Neural crest cell (in vitro differentiated cells): Measurements from ENCODE around the gene C19orf25. TPM values are rescaled to one million over a fixed set of nuclear protein-coding genes. Genes with fewer than 3 reads are reported as not detected.

Experiments
- DNase-seq: peaks from one replicate; pipeline ENCODE4 v3.0.0; 2021; ENCODE audit warnings: low read depth, mixed read lengths, low spot score
- H3K27ac Mint-ChIP-seq: one replicate; pipeline ENCODE4 v1.8.0; 2021; ENCODE audit warnings: mild to moderate bottlenecking, mixed read lengths; ENCODE audit not compliant: unreplicated experiment
- H3K27me3 Mint-ChIP-seq: 2 replicates; pipeline ENCODE4 v1.8.0; 2021; ENCODE audit warnings: low read depth, mild to moderate bottlenecking, mixed read lengths
- H3K36me3 Mint-ChIP-seq: 2 replicates; pipeline ENCODE4 v1.8.0; 2021; ENCODE audit warnings: low read depth, mild to moderate bottlenecking, mixed read lengths
- H3K4me1 Mint-ChIP-seq: 2 replicates; pipeline ENCODE4 v1.8.0; 2021; ENCODE audit warnings: mixed read lengths
- H3K4me3 Mint-ChIP-seq: one replicate; pipeline ENCODE4 v1.8.0; 2021; ENCODE audit warnings: mild to moderate bottlenecking, mixed read lengths
- H3K9me3 Mint-ChIP-seq: 2 replicates; pipeline ENCODE4 v1.8.0; 2021; ENCODE audit warnings: mixed read lengths
- total RNA-seq: library from RNA; stranded (reverse); gene quantifications from 2 replicates; pipeline ENCODE4 v1.2.1, GENCODE V29; 2021
- TF ChIP-seq, protein P1 (sequence below): fragments of 200-600 bp; sonication (generic); conservative IDR thresholded peaks from 2 replicates; pipeline ENCODE4 v1.5.0; 2021; ENCODE audit warnings: antibody characterized with exemption, mild to moderate bottlenecking

Gene C19orf25
- total RNA-seq, 1 donor from 2014 or later, result 41.5 TPM

DNA sequence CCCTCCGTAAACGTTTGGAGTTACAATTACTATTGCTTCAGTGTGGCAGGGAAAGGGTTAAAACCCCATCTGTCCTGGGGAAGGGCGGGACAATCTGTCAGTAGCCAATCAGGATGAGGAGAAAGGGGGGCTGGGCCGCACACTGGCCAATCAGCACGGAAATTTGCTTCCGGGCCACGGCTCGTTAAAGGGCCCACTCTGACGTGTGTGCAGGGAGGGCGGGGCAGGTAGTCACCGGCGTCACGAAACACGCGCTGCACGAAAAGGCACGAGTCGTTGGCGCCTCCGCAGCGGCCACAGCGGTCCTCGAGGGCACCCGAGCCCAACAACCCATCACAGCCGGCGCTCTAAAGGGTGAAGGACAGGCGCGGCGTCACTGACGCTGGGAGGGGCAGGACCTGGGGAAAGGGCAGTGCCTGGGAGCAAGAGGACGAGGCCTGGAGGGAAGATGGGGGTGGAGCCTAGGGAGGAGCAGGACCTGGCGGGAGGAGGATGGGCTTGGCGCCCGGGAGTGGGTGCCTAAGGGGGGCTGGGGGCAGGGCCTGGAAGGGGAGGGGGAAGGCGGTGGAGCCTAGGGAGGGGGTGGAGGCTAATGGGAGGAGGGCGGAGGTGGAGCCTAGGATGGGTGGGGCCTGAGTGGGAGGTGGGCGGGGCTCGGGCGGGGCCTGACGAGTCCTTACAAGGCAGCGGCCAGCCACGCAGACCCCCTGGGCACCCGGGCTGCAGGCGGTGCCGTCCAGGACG, 28.9 kb upstream of the C19orf25 start:
- Mint-ChIP-seq H3K27ac (peak overlapping the region; percentile 99), H3K27me3 (peaks cover 71% of the 10 kb centered on the region), H3K9me3 (peaks cover 2% of the 10 kb centered on the region), H3K4me1 (peaks cover 14% of the 10 kb centered on the region), H3K36me3 (no peaks in the 10 kb centered on the region), H3K4me3 (peak overlapping the region; percentile 88)
- DNase-seq, result peak; percentile 93
- TF ChIP-seq, protein P1, sequence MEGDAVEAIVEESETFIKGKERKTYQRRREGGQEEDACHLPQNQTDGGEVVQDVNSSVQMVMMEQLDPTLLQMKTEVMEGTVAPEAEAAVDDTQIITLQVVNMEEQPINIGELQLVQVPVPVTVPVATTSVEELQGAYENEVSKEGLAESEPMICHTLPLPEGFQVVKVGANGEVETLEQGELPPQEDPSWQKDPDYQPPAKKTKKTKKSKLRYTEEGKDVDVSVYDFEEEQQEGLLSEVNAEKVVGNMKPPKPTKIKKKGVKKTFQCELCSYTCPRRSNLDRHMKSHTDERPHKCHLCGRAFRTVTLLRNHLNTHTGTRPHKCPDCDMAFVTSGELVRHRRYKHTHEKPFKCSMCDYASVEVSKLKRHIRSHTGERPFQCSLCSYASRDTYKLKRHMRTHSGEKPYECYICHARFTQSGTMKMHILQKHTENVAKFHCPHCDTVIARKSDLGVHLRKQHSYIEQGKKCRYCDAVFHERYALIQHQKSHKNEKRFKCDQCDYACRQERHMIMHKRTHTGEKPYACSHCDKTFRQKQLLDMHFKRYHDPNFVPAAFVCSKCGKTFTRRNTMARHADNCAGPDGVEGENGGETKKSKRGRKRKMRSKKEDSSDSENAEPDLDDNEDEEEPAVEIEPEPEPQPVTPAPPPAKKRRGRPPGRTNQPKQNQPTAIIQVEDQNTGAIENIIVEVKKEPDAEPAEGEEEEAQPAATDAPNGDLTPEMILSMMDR, result no peak

DNA sequence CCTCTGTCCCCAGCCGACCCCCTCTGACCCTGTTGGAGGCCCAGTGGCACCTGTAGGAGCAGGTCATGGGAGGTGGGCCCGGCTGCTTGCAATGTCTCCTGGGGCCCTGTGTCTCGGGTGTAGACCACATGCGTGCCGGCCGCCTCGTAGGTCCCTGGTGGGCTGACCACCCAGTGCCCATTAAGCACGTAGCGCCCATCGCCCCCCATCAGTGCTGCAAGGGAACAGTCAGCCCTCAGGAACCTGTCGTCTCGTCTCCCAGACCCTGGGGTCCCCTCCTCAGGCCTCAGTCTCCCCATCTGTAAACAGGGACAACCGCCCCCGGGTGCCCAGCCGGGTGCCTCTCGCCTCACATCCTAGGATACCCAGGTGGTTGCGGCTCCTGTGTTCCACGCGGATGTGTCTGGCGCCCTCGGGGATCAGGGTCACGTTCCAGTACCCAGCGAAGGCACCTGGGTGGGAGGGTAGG, 28.2 kb upstream of the C19orf25 start:
- Mint-ChIP-seq H3K27me3 (peaks cover 69% of the 10 kb centered on the region), H3K36me3 (no peaks in the 10 kb centered on the region), H3K27ac (no peak overlapping the region), H3K9me3 (peaks cover 2% of the 10 kb centered on the region), H3K4me3 (no peak overlapping the region), H3K4me1 (peaks cover 14% of the 10 kb centered on the region)
- TF ChIP-seq, protein P1, result no peak
- no peak for DNase-seq

DNA sequence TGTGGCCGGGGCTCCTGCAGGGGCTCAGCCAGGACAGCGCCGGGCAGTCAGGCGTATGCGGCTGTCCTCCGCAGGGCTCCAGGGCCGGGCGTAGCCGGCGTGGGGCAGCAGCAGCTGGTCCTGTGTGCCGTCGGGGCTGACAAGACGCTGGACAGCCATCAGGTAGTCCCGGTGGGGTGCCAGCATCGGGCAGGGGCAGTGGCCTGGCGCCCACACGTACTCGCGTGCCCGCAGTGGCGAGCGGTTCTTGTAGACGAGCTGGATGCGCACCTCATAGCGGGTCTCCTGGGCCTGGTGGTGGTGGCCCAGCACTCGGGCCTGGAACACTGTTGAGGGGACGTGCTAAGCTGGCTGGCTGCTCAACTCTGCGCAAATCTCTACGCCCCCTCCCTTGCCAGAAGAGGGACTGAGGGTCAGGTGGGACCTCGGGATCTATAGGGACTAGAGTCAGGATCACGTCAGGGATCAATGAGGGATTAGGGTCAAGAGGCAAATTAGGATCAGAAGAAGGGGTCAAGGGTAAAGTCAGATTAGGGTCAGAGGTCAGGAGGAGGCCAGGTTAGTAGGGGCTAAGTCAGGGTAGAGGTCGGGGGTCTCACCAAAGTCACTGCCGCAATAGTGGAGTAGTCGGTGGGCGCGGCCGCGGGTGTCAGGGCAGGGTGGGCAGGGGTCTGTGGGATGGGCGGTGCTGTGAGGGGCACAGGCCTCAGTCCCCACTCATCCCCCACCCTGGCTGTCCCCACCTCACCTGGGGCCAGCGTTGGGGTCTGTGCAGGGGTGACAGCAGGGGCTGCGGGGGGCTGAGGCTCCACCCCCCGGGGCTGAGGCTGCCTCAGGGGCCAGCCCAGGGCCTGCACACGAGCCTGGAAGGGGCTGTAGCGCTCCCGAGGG, 27.2 kb upstream of the C19orf25 start:
- Mint-ChIP-seq H3K27ac (peak overlapping the region; percentile 68), H3K36me3 (no peaks in the 10 kb centered on the region), H3K9me3 (peaks cover 2% of the 10 kb centered on the region), H3K27me3 (peaks cover 60% of the 10 kb centered on the region), H3K4me1 (peaks cover 14% of the 10 kb centered on the region), H3K4me3 (peak overlapping the region; percentile 57)
- TF ChIP-seq, protein P1, result no peak
- DNase-seq, result no peak

DNA sequence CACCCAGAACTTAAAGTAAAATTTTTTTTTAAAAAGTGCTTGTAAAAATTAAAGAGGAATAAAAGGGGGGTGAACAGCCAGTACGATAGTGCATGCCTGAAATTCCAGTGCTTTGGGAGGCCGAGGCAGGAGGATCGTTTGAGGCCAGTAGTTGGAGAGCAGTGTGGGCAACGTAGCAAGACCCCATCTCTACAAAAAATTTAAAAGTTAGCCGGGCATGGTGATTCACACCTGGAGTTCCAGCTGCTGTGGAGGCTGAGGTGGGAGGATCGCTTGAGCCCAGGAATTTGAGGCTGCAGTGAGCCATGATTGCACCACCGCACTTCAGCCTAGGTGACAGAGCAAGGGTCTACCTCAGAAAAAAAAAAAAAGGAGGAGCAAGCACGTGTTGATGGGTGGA, 26.0 kb upstream of the C19orf25 start:
- no peaks in the 10 kb centered on the region for H3K36me3 Mint-ChIP-seq
- peaks cover 2% of the 10 kb centered on the region for H3K9me3 Mint-ChIP-seq
- no peak for DNase-seq
- H3K4me3 Mint-ChIP-seq, result no peak overlapping the region
- TF ChIP-seq, protein P1, result no peak
- peaks cover 13% of the 10 kb centered on the region for H3K4me1 Mint-ChIP-seq
- H3K27me3 Mint-ChIP-seq, result peaks cover 50% of the 10 kb centered on the region
- H3K27ac Mint-ChIP-seq, result no peak overlapping the region

DNA sequence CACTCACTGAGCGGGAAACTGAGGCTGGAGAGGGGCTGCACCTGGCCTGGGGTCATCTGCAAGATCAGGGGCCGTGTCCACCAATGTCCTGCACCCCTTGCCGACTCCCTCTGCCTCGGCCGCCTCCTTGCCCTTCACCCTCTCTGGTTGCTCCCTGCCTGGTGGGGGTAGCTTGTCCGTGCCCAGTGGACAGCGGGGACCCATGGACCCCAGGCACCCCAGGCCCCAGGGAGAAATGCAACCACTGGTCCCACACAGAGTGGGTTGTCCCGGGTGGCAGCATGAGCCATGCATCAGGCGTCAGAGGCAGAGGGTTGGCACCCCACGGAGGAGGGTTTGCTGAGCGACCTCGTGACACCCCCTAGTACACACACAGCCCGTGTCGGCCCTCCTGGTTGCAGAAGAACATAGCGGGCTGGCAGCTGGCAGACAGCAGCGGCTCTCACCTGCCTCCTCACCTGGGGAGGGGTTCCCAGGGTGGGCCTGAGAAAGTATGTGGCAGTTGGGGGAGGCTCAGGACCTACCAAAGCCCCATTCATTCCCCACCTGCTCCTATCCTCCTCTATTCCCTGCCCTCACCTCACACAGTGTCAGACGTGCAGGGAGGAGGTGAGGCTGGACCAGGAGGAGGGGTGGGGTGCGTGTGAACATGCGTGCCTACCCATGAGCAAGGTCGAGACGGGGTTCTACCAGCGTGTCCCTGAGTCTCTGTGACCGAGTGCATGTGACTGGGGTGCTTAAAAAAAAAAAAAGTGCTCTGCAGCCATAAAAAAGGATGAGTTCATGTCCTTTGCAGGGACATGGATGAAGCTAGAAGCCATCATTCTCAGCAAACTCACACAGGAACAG, 25.1 kb upstream of the C19orf25 start:
- Mint-ChIP-seq H3K9me3 (peaks cover 2% of the 10 kb centered on the region), H3K36me3 (no peaks in the 10 kb centered on the region), H3K4me1 (peaks cover 9% of the 10 kb centered on the region), H3K4me3 (no peak overlapping the region), H3K27me3 (peaks cover 43% of the 10 kb centered on the region), H3K27ac (no peak overlapping the region)
- TF ChIP-seq, protein P1, result no peak
- no peak for DNase-seq
